HG02759 (cell line): ENCODE data around the gene STK32C.
A peak's percentile ranks its signal among the peaks of the same experiment; 100 is the strongest.
"Not testable (repeated sequence)": the region's sequence is repeated elsewhere in the genome, so short reads cannot be mapped to it uniquely, and the experiment has no call there.

Experiments
- ATAC-seq: cut with Tn5 transposase; IDR thresholded peaks from one replicate; pipeline ENCODE4 v1.9.1; 2021; ENCODE audit warnings: mild to moderate bottlenecking, moderate library complexity; ENCODE audit not compliant: unreplicated experiment

Gene STK32C

DNA sequence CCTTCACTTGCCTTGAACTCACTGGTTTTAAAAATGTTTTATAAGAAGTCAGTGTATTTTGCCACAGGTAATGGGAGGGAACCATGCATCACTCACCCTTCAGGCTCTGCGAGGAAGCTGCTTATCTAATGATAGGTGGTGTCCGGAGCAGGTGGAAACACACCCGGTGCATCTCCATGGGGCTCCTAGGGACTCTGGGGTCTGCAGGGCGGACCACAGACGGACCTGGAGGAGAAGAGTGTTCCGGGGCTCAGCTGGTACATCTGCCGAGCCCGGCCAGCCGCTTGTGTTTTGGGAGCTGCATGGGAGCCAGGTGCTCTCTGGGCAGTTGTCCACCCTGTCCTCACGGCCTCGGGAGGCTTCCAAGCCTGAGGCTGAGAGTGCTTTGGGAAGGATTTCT is 31.5 kb upstream of the STK32C start:
- no peak for ATAC-seq

DNA sequence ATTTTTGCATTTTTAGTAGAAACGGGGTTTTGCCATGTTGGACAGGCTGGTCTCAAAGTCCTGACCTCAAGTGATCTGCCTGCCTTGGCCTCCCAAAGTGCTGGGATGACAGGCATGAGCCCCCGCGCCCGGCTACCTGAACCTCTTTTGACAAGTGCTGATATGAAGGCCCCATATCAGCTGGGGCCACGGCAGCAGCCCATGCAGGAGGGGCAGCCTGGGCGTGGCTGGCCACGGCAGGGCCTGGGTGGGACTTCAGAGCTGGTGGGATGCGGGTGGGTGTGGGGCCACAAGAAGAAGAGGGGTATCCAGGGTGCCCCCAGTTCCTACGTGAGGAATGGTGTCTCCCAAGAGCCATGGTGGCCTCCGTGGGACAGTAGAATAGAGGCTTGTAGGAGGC is 31.1 kb upstream of the STK32C start:
- no peak for ATAC-seq

DNA sequence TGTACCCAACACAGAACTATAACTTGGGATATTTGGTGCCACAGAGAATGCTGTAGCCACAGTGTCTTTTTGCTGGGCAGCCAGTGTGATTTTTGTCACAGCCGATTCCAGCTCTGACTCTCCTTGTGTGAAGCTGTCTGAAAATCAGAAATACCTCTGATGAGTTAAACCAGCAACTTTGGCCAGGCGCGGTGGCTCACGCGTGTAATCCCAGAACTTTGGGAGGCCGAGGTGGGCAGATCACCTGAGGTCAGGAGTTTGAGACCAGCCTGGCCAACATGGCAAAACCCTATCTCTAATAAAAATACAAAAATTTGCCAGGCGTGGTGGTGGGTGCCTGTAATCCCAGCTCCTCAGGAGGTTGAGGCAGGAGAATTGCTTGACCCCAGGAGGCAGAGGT is 30.1 kb upstream of the STK32C start:
- not testable (repeated sequence) for ATAC-seq

DNA sequence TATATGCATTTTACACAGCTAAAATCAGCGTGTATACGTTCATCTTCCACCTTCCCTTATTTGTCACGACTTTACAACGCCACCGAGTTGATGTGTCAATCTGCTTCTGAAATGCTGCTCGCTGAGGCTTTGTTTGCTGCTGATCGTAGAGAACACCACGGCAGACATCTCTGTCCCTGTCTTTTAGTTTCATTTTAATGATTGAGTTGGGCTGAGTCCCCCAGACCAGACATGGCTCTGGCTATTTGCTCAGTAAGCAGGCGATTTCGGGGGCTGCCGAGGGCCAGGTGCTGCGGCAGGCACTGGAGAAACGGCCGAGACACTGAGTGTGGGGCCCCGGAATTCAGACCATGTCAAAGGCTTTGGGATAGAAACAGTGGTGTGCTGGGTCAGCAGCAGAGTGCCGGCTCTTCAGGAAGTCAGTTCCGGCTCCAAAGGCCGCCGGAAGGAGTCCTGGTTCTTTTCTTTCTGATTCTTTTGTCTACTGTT is 29.2 kb upstream of the STK32C start:
- ATAC-seq: no peak

DNA sequence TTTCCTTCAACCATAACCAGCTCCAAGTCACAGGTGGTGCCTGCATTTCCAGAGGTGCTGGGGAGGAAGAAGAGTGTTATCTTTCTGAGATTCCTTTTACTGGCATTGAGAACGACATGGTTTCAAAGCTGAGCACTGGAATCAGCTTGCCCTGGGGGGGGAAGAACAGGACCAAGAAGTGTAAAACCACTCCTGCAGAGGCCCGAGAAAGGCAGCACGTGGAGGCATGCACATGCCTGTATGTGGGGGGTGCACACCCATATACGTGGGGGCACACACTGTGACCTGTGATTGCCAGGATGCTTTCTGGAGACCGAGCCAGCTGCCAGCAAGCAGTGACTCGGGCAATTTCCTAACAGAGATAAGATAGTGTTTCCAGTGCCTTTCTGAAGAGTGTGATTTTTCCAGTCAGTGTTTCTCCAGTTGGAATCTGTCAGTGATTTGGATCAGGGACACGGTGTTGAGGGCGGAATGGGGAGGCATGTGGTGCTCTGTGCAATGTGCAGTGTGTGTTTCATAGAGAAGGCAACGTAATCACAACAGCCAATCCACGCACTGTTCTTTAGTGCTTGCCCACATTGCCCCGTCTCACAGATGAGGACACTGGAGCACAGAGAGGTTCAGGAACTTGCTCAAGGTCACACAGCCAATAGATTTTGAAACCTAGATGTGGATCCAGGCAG is 28.5 kb upstream of the STK32C start:
- ATAC-seq: no peak

DNA sequence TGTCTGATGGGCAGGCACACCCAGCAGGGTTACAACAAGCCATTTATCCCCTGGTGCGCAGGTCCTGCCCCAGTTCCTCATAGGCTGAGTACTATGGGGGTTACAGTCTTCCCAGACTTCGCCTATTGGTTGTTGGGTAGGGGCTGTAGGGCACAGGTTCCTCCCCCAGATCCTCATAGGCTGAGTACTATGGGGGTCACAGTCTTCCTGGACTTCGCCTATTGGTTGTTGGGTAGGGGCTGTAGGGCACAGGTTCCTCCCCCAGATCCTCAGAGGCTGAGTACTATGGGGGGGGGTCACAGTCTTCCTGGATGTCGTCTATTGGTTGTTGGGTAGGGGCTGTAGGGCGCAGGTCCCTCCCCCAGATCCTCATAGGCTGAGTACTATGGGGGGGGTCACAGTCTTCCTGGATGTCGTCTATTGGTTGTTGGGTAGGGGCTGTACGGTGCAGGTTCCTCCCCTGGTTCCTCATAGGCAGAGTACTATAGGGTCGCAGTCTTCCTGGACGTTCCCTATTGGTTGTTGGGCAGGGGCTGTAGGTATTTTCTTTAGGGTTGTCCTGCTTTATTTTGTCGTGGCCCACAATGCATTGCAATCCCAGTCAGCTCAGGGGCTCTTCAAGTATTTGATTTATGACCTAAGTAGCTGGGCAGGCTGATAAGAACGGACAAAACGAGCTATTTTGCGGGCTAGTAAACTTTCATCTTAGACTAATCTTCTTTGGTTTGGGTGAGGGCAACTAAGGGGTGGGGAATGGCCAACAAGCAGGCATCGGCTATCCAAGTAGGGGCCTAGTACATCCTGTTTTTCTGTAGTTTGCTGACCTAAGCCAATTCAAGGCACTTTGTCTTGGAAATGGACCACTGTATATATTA is 27.7 kb upstream of the STK32C start:
- ATAC-seq: peak; percentile 49

DNA sequence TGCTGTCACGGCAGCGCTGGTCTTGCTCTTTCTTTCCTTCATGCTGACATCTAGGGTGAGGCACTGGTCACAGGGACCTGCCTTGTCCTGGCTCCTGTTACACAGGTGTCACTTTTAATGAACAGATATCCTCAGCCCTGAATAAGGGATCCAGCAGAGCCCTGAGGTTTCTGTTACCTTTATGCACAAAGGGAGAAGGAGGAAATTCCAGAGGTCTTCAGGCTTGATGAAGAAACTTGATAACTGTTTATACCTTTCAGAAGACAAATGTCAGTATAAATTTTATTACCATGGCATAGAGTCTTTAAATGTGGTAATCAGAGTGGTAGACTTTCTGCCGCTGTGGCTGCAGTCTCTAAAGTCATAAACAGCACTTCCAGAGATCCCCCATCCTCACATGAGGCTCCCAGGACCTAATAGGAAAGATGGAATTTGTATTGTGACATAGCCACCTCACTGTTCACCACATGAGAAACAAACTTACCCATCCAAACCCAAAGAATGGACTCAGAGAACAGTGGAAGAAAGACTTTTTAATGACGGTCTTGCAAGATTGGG is 27.0 kb upstream of the STK32C start:
- ATAC-seq: no peak

DNA sequence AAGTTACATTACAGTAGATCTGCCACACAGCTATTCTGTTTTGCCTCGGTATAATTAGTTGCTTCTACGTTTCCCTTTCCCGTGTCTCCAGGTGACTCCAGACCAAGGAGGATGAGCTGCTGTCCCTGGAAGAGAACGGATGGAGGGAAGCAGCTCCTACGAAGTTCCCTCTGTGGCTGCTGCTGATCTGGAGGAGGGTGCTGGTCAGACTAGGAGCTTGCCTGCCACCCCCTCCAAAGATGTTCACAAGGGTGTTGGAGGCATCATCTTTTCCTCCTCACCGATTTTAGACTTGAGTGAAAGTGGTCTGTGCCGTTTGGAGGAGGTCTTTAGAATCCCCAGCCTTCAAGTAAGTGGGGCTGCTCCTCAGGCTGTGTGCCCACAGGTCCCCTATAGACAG is 25.6 kb upstream of the STK32C start:
- ATAC-seq: no peak

DNA sequence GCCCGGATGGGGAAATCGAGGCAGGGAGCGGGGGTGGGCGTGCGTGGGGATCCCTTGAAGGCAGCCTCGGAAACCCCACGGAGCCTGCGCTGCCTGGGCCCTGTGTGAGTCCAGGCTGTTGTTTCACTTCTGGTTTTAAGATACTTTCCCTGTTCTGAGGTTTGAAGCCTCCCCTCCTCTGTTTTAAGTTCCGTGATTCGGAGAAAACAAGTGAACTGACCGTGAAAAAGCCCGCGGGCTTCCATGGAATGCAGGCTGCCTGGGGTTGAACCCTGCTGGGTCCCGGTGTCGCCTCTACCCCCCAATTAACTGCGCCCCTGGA is 24.6 kb upstream of the STK32C start:
- peak; percentile 35 for ATAC-seq

DNA sequence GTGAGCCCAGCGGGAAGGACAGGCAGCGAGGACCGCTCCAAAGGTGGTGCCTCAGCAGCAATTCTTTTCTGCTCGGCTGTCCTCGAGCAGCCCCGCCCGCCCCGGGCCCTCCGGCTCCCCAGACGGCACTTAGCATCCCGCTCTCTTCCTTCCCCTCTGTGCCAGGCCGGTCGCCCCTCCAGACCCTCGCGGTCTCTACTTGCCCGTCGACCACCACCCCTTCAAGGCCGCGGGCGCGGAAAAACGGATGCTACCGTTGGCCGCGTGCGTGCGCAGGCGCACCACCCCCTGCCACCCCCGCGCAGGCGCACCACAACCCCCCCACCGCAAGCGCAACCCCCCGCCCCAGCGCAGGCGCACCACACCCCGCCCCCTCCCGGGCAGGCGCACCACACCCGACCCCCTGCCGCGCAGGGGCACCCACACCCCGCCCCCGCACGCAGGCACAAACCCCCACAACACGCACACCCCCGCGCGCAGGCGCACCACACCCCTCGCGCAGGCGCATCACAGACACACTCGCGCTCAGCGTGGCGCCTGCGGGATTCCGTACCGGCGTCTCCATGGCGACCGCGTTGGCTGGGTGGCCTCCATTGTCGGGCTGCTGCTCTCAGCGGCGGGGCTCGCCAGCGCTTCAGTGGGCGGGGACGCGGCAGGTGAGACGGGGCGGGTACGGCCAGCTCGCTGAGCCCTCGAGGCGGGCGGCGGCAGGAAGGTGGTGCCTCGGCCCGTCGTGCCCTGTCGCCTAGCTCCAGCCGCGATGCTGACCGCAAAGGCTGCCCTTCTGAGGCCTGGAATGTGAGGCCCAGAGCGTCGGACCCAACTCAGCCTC is 24.1 kb upstream of the STK32C start, which contains the start of gene LRRC27:
LRRC27 (plus strand) TSS at position 593 of the 832 bp plus-strand sequence. CDS start 1,332 bp downstream, outside the sequence.
- peak; percentile 74 for ATAC-seq

DNA sequence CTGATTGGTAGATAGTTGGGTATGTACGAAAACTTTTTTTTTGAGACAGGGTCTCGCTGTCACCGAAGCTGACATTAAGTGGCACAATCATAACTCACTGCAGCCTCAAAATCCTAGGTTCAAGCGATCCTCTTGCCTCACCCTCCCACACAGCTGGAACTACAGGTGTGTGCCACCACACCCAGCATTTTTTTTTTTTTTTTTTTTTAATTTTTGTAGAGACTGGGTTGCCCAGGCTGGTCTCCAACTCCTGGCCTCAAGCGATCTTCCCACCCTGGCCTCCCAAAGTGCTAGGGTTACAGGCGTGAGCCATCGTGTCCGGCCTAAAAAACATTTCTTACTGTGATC is 22.7 kb upstream of the STK32C start:
- ATAC-seq: no peak

DNA sequence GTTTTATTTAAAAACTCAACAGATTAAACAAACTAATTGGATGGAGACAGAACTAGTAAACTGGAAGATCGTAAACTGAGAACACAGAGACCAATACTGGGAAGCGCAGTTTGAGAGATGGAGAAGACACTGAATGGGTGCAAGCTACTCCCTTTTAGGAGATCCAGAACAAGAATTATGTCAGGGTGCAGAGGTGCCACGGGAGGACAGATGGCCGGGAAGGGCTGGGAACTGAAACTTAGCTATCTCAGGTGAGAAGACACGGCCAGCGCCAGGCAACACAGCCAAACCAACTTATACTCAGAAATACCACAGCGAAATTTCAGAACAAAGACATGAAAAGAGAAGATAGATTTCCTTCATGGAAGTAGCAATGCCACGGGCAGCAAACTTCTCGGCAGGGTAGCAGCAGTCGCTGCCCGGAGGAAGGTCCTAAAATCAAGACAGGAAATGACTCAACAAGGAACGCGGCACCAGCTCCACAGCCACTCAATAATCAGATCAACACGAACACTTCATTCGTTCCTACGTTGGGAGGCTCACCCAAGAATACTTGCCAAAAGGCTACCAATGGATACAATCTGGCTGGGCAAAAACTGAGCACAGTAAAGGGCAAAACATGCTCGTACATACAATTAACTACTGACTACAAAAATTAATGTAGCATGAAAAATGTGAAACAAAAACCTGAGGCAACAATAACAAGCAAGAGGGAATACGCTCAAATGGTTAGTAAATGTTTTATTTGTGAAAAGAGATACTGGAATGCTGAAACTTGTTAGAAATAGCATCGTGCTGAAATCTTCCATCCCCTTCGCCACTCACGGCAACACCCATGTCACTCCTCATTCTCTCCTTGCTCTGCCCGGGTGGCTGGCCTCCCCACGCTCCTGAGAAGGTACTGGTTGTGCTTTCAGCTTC is 22.1 kb upstream of the STK32C start:
- ATAC-seq: no peak

DNA sequence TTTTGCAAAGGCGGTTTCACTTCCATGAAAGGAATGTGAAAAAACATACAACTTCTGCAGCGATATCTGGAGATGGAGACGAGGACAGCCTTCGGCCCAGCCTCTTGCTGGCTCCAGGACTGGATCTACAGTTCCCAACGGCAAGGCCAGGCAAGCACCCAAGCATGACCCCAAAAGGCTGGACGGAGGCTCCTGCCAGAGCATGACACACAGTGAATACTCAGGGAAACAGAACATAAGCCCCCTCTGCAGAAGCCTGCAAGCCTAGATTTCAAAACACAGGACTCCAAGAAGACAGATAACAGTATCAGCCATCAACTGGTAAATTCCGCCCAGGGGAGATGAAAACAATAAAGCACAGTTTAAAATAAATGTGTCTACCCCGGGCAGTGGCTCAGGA is 21.0 kb upstream of the STK32C start:
- no peak for ATAC-seq

DNA sequence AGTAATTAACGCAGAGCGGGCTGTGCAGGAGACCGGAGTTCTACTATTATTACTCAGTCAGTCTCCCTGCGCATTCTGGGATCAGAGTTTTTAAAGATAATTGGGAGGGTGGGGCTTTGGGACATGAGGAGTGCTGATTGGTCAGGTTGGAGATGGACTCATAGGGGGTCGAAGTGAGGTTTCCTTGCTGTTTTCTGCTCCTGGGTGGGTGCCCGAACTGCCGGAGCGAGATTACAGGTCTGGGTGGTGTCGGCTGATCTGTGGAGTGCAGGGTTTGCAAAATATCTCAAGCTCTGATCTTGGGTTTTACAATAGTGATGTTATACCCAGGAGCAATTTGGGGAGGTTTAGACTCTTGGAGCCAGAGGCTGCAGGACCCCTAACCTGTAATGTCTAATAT is 20.4 kb upstream of the STK32C start:
- ATAC-seq: no peak

DNA sequence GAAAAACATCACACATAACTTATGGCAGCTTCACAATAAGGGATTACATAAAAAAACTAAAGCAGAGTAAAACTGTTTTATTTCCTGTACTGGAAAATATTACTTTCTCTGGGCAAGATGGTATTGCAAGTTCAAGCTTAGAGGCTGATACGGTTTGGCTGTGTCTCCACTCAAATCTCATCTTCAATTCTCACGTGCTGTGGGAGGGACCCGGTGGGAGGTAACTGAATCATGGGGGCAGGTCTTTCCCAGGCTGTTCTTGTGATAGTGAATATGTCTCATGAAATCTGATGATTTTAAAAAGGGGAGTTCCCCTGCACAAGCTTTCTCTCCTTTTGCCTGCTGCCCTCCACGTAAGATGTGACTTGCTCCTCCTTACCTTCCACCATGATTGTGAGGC is 19.2 kb upstream of the STK32C start:
- no peak for ATAC-seq

DNA sequence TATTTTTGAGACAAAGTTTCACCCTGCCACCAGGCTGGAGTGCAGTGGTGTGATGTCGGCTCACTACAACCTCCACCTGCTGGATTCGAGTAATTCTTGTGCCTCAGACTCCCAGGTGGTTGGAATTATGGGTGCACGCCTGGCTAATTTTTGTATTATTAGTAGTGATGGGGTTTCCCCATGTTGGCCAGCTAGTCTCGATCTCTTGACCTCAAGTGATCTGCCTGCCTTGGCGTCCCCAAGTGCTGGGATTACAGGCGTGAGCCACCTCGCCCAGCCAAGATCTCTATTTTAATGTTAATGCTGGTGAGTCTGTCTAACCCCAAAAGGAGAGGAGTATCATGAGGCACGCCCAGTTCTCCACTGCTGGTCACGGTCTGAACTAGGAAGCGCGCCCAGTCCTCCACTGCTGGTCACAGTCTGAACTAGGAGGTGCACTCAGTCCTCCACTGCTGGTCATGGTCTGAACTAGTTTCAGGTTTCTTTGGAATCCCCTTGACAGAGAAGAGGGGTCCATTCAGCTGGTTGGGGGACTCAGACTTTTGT is 18.7 kb upstream of the STK32C start:
- no peak for ATAC-seq

DNA sequence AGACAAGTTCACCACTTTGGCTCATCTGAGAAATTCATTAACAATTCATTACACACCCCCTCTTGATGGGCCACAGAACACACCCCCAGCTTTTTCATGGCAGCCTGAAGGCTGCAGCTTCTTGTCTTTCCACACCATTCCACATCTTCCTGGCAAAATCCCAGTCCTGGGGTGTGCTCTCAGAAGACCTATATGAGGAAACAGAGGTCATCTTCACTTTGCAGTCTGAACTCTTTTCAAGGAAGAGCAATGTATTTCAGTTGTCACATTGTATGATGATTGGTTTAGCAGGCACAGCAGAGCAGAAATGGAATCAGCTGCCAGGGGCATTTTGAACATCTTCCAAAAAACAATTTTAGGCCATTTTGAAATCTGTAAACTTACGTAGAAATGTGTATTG is 16.4 kb upstream of the STK32C start:
- ATAC-seq: no peak

DNA sequence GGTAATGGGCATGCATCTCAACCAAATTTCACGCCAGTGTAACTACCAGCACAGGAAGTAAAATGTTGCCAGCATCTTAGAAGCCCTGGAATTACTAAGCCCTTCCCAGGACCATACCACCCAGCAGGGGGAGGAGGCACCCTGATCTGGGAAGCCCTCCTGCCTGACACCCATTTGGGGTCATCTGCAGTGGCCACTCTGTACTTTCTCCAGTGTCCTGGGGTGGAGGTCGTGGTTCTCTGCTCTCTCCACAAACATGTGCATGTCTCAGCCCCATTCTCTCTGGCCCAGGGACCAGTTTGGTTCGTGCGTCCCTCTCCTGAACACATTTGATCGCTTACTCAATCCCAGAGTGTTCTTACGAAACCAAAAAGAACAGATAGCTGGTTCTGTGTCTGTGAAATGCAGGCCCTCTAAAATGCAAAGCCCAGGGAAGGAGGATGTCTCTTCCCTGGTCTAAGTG is 14.9 kb upstream of the STK32C start:
- no peak for ATAC-seq

DNA sequence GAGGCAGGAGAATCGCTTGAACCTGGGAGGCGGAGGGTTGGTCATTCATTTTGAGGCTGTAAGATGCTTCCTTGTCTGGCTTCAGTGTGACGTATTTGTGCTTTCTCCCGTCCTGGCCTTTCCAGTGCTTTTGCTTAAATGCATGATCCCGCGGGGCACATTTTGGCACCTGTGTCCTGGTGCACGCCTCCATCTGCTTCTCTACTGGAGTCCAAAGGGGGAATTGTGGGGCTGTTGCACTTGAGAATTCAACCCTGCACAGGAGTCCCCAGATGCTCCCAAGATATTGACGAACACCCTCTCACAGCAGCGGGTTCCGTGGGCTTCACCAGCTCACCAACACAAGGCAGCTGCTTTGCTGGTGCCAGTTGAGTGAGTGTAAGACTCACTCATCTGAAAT is 14.0 kb upstream of the STK32C start:
- no peak for ATAC-seq
